Endodermal cell (in vitro differentiated cells): ENCODE measurements around the gene STX1B. TPM values are rescaled to one million over a fixed set of nuclear protein-coding genes. Genes with fewer than 3 reads are reported as not detected.

Source experiments
- DNase-seq: peaks from one replicate; pipeline ENCODE4 v3.0.0-alpha.2; 2017
- H3K27ac ChIP-seq: 2 replicates; pipeline ENCODE4 v1.5.1; 2013; ENCODE audit warnings: mild to moderate bottlenecking, low read depth, low read length, moderate library complexity
- H3K27me3 ChIP-seq: 2 replicates; pipeline ENCODE4 v1.6.1; 2013; ENCODE audit warnings: mild to moderate bottlenecking, low read length, moderate library complexity; ENCODE audit not compliant: insufficient read depth, control insufficient read depth, poor library complexity, severe bottlenecking
- H3K36me3 ChIP-seq: 2 replicates; pipeline ENCODE4 v1.7.0; 2013; ENCODE audit warnings: mild to moderate bottlenecking, low read length, moderate library complexity; ENCODE audit not compliant: control insufficient read depth, insufficient read depth
- H3K4me1 ChIP-seq: one replicate; pipeline ENCODE4 v1.7.0; 2013; ENCODE audit warnings: low read length; ENCODE audit not compliant: control insufficient read depth, insufficient read depth
- H3K4me3 ChIP-seq: 2 replicates; pipeline ENCODE4 v1.5.1; 2013; ENCODE audit warnings: mild to moderate bottlenecking, low read length, moderate library complexity
- H3K9ac ChIP-seq: 2 replicates; pipeline ENCODE4 v1.6.1; 2013; ENCODE audit warnings: mild to moderate bottlenecking, low read length, moderate library complexity; ENCODE audit not compliant: poor library complexity, severe bottlenecking; ENCODE audit errors: extremely low read depth
- H3K9me3 ChIP-seq: 2 replicates; pipeline ENCODE4 v1.6.1; 2013; ENCODE audit warnings: mild to moderate bottlenecking, low read length, moderate library complexity; ENCODE audit not compliant: control insufficient read depth
- H3K27ac Mint-ChIP-seq: 2 replicates; pipeline ENCODE4 v1.8.0; 2020; ENCODE audit warnings: mixed read lengths
- H3K27me3 Mint-ChIP-seq: 2 replicates; pipeline ENCODE4 v1.8.0; 2021; ENCODE audit warnings: mild to moderate bottlenecking, mixed read lengths; ENCODE audit not compliant: insufficient read depth
- H3K36me3 Mint-ChIP-seq: 2 replicates; pipeline ENCODE4 v1.8.0; 2020; ENCODE audit warnings: low read depth, mixed read lengths
- H3K4me1 Mint-ChIP-seq: 2 replicates; pipeline ENCODE4 v1.8.0; 2020; ENCODE audit warnings: mixed read lengths
- H3K4me3 Mint-ChIP-seq: 2 replicates; pipeline ENCODE4 v1.8.0; 2020; ENCODE audit warnings: mild to moderate bottlenecking, moderate library complexity, mixed read lengths
- H3K9me3 Mint-ChIP-seq: 2 replicates; pipeline ENCODE4 v1.8.0; 2020; ENCODE audit warnings: mild to moderate bottlenecking, mixed read lengths
- WGBS, 2 experiments: methylation state at CpG; one replicate each; pipeline versions ENCODE4 v1.1.5 to v1.1.7; 2013; ENCODE audit warnings: missing lambda C conversion rate in 2 of 2, mixed read lengths in 1 of 2; ENCODE audit not compliant: insufficient coverage in 1 of 2, insufficient read length in 1 of 2; 5-methylcytosine and 5-hydroxymethylcytosine counted together
- total RNA-seq, 2 donors: library from RNA; stranded (reverse); fragmentation: NEBNext Ultra II Directional in 1 of 2; extraction: Animal tissue kit (Norgen Biotek cat#: 25700) in 1 of 2; gene quantifications; 2 replicates in 1 of 2; 3 replicates in 1 of 2; pipeline ENCODE4 v1.2.1, GENCODE V29; 2021
- TF ChIP-seq, protein P1 (sequence below): fragments of 200-600 bp; sonication (generic); conservative IDR thresholded peaks from 2 replicates; pipeline ENCODE4 v1.5.0; 2021; ENCODE audit warnings: antibody characterized with exemption, mild to moderate bottlenecking

STX1B gene
- total RNA-seq, 2 donors from 2014 or later, result 3.2 to 7.0 TPM

DNA sequence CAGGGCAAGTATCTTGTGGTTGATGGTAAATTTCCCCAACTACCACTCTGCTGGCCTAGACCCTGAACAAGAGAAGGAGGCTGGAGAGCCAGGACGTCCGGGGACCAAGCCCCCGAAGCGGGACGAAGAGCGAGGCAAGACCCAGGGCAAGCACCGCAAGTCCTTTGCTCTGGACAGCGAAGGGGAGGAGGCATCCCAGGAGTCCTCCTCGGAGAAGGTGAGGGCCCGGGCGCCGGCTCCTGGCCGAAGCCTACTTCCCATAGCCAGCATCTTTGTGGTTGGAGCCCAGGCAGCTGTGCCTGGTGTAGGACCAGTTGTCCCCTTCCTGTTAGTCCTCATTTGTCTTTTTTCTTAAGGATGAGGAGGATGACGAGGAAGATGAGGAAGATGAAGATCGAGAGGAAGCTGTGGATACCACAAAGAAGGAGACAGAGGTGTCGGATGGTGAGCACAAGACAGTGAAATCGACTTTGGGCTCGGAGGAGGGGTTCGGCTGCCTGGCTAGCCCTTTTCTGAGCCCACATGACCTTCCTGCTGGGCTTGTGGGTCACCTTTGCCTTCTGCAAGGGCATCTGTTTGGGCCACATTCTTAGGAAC is 41.1 kb downstream of the STX1B start:
- no peak for DNase-seq
- Histone ChIP-seq H3K27me3 (no peaks in the 10 kb centered on the region), H3K4me3 (no peak overlapping the region), H3K4me1 (no peaks in the 10 kb centered on the region), H3K9ac (no peak overlapping the region), H3K27ac (no peak overlapping the region), H3K36me3 (peaks cover 79% of the 10 kb centered on the region), H3K9me3 (no peaks in the 10 kb centered on the region)
- peaks cover 76% of the 10 kb centered on the region for H3K36me3 Mint-ChIP-seq
- H3K27me3 Mint-ChIP-seq, result no peaks in the 10 kb centered on the region
- H3K4me1 Mint-ChIP-seq, result no peaks in the 10 kb centered on the region
- no peak overlapping the region for H3K4me3 Mint-ChIP-seq
- no peak overlapping the region for H3K27ac Mint-ChIP-seq
- TF ChIP-seq, protein P1, sequence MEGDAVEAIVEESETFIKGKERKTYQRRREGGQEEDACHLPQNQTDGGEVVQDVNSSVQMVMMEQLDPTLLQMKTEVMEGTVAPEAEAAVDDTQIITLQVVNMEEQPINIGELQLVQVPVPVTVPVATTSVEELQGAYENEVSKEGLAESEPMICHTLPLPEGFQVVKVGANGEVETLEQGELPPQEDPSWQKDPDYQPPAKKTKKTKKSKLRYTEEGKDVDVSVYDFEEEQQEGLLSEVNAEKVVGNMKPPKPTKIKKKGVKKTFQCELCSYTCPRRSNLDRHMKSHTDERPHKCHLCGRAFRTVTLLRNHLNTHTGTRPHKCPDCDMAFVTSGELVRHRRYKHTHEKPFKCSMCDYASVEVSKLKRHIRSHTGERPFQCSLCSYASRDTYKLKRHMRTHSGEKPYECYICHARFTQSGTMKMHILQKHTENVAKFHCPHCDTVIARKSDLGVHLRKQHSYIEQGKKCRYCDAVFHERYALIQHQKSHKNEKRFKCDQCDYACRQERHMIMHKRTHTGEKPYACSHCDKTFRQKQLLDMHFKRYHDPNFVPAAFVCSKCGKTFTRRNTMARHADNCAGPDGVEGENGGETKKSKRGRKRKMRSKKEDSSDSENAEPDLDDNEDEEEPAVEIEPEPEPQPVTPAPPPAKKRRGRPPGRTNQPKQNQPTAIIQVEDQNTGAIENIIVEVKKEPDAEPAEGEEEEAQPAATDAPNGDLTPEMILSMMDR, result no peak
- WGBS, 2 experiments, result 95 to 96% methylated on average over 19 of the region's 19 CpGs
- H3K9me3 Mint-ChIP-seq, result no peaks in the 10 kb centered on the region

DNA sequence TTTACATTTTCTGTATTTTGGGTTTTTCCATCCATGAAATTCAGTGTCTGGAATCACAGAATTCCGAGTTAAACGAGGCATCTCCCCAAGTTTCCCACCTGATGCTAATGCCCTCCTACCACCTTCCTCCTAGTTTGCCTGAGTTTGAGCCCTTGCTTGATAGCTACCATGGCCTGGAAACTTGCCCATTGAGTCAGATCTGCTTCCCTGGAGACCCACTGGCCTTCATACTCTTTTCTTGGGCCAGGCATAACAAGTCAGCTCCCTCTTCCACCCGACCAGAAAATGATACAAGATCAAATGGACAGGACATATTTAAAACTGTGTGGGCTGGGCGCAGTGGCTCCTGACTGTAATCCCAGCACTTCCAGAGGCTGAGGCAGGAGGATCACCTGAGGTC is 42.6 kb downstream of the STX1B start:
- Mint-ChIP-seq H3K27ac (no peak overlapping the region), H3K4me3 (no peak overlapping the region), H3K27me3 (no peaks in the 10 kb centered on the region), H3K36me3 (peaks cover 76% of the 10 kb centered on the region), H3K4me1 (no peaks in the 10 kb centered on the region), H3K9me3 (no peaks in the 10 kb centered on the region)
- Histone ChIP-seq H3K27ac (no peak overlapping the region), H3K27me3 (no peaks in the 10 kb centered on the region), H3K9me3 (no peaks in the 10 kb centered on the region), H3K9ac (no peak overlapping the region), H3K4me3 (no peak overlapping the region), H3K4me1 (no peaks in the 10 kb centered on the region), H3K36me3 (peaks cover 78% of the 10 kb centered on the region)
- no peak for DNase-seq
- TF ChIP-seq, protein P1, result no peak
- WGBS, 2 experiments, result 88 to 92% methylated on average over 4 of the region's 4 CpGs

DNA sequence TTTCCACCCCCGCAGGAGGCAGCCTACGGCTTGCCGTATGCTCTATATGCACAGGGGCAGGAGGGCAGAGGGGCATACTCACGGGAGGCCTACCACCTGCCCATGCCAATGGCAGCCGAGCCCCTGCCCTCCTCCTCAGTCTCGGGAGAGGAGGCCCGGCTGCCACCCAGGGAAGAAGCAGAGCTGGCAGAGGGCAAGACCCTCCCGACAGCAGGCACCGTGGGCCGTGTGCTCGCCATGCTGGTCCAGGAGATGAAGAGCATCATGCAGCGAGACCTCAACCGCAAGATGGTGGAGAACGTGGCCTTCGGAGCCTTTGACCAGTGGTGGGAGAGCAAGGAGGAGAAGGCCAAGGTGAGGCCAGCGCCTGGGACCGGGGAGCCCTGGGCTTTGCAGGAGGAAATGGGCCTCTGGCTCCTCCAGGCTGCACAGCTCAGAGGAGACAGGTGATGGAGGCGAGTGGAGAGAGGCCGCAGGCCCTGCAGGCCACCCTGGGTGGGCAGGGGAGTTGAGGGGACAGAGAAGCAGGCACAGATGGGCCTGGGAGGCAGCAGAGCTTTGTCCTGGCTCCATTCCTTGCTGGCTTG is 44.3 kb downstream of the STX1B start:
- H3K36me3 ChIP-seq, result peaks cover 81% of the 10 kb centered on the region
- Mint-ChIP-seq H3K4me3 (no peak overlapping the region), H3K27me3 (no peaks in the 10 kb centered on the region), H3K36me3 (peaks cover 74% of the 10 kb centered on the region), H3K4me1 (no peaks in the 10 kb centered on the region), H3K27ac (no peak overlapping the region), H3K9me3 (no peaks in the 10 kb centered on the region)
- H3K4me1 ChIP-seq, result no peaks in the 10 kb centered on the region
- H3K27ac ChIP-seq, result no peak overlapping the region
- TF ChIP-seq, protein P1, result no peak
- WGBS, 2 experiments, result 95 to 96% methylated on average over 16 to 19 of the region's 19 CpGs
- no peak for DNase-seq
- H3K4me3 ChIP-seq, result no peak overlapping the region
- no peak overlapping the region for H3K9ac ChIP-seq
- H3K9me3 ChIP-seq, result no peaks in the 10 kb centered on the region
- no peaks in the 10 kb centered on the region for H3K27me3 ChIP-seq
